ENCODE results near the gene ABO. TPM values are rescaled to one million over a fixed set of nuclear protein-coding genes. Genes with fewer than 3 reads are reported as not detected.

ABO gene
- total and polyA plus RNA-seq, 10 of the 15 experiments (the other 5 are each of a cell fraction or from before 2014, with no cell fraction given) = 0.10 TPM; not detected in 9

- Histone ChIP-seq H3K4me1 (ENCODE audit: control insufficient read depth, insufficient read depth, low read length) (no peaks in the 10 kb centered on the region), H3K27ac (ENCODE audit: control insufficient read depth, insufficient read depth) (no peak overlapping the region), H4K20me1 (ENCODE audit: control insufficient read depth, insufficient read depth) (no peaks in the 10 kb centered on the region), H3K4me2 (ENCODE audit: control insufficient read depth, insufficient read depth) (no peak overlapping the region), H3K27me3 (replicated peaks in 1 of 2; ENCODE audit: control insufficient read depth in 2 of 2, insufficient read depth in 2 of 2, low read length in 1 of 2) (peaks cover 0 to 3% of the 10 kb centered on the region in 2 experiments; a peak in 2 of 4 replicates), H3K36me3 (ENCODE audit: control insufficient read depth in 2 of 2, insufficient read depth in 2 of 2, low read length in 1 of 2) (no peaks in the 10 kb centered on the region), H2AFZ (ENCODE audit: control insufficient read depth, low read depth, low read length) (no peak overlapping the region), H3K79me2 (ENCODE audit: control insufficient read depth, insufficient read depth, low read length) (no peaks in the 10 kb centered on the region), H3K9me3 (replicated peaks; ENCODE audit: control insufficient read depth, insufficient read depth, low read length) (no peaks in the 10 kb centered on the region), H3K4me3 (no peak overlapping the region), H3K9ac (ENCODE audit: control insufficient read depth, insufficient read depth, low read length) (no peak overlapping the region)
- no TSS peak for BruUV-seq (replicated peaks)
- ATAC-seq (no peak), FAIRE-seq (no peak), DNase-seq (ENCODE audit: low read depth, low spot score) (no peak)
- SMC1A ChIA-PET (ENCODE audit: uncharacterized antibody, unreplicated experiment) = interaction anchor here (1.3 kb wide), 1 partner anchor 87 kb away, joined by 4 read pairs; no protein-coding TSS in a partner anchor
- CTCF ChIA-PET = no interaction called here
- WGBS (ENCODE audit: insufficient coverage, insufficient replicate concordance, low lambda C conversion rate, missing lambda C conversion rate) = 23% methylated on average over 7 of the region's 7 CpGs
- TF ChIP-seq NR2C2 (IDR thresholded peaks at IDR 0.05; ENCODE audit: borderline replicate concordance, control insufficient read depth, insufficient read length, low read depth) (no peak), STAT3 (IDR thresholded peaks at IDR 0.05; ENCODE audit: low read depth, low read length) (no peak), NKRF (conservative IDR thresholded peaks at IDR 0.05) (no peak), TBL1XR1 (IDR thresholded peaks at IDR 0.05; ENCODE audit: low read depth, low read length) (no peak), HSF1 (IDR thresholded peaks at IDR 0.05; ENCODE audit: low read depth, low read length) (no peak), ZNF207 (IDR thresholded peaks at IDR 0.05; ENCODE audit: borderline replicate concordance) (no peak), NR2F1 (conservative IDR thresholded peaks at IDR 0.05) (no peak), MYB (IDR thresholded peaks at IDR 0.05; ENCODE audit: borderline replicate concordance, low read depth, low read length) (no peak), HCFC1 (IDR thresholded peaks at IDR 0.05; ENCODE audit: low read length) (no peak), FOS (IDR thresholded peaks at IDR 0.05; ENCODE audit: borderline replicate concordance, extremely low read depth, insufficient read length) (no peak), E2F8 (IDR thresholded peaks at IDR 0.05; ENCODE audit: low read depth, partially characterized antibody) (no peak), POU2F2 (IDR thresholded peaks at IDR 0.05; ENCODE audit: borderline replicate concordance, low read depth, low read length) (no peak), RAD51 (IDR thresholded peaks at IDR 0.05) (no peak), ZNF622 (IDR thresholded peaks at IDR 0.05) (no peak), ZNF217 (IDR thresholded peaks at IDR 0.05) (no peak), SRF (IDR thresholded peaks at IDR 0.05; ENCODE audit: low read depth in 2 of 2, low read length in 2 of 2) (no peak), KDM1A (IDR thresholded peaks at IDR 0.05; ENCODE audit: borderline replicate concordance) (no peak), CTCF (IDR thresholded peaks at IDR 0.05 in 2 of 3, conservative IDR thresholded peaks at IDR 0.05 in 1 of 3; ENCODE audit: control insufficient read depth in 2 of 3, extremely low read depth in 1 of 3, insufficient read depth in 1 of 3, low read depth in 3 of 3, low read length in 3 of 3) (no peak), POLR2A (IDR thresholded peaks at IDR 0.05; ENCODE audit: low read depth, low read length) (no peak)
- in situ Hi-C loops (cut with MboI) (no loop called here), intact Hi-C loops (cut with micrococcal nuclease; ENCODE audit: unreplicated experiment) (no loop called here)
- POLR2A ChIA-PET = no interaction called here
- RAD21 ChIA-PET (ENCODE audit: unreplicated experiment) = no interaction called here
Observed at GRCh38 chr9:133273098-133273497, 1.9 kb downstream of the ABO start.

Data from GM12878 (cell line).